Hepatocyte (in vitro differentiated cells): ENCODE measurements around the gene MAP3K5.

Experiments
- EZH2 ChIP-seq: fragments of 200-600 bp; sonication (generic); IDR thresholded peaks from 2 replicates; pipeline ENCODE4 v1.6.1; 2016; ENCODE audit warnings: antibody characterized with exemption, mild to moderate bottlenecking, borderline replicate concordance
- TF ChIP-seq, protein P1 (sequence below): fragments of 200-600 bp; sonication (generic); IDR thresholded peaks from 2 replicates; pipeline ENCODE4 v1.5.1; 2016; ENCODE audit warnings: antibody characterized with exemption, mild to moderate bottlenecking; ENCODE audit not compliant: poor library complexity

DNA sequence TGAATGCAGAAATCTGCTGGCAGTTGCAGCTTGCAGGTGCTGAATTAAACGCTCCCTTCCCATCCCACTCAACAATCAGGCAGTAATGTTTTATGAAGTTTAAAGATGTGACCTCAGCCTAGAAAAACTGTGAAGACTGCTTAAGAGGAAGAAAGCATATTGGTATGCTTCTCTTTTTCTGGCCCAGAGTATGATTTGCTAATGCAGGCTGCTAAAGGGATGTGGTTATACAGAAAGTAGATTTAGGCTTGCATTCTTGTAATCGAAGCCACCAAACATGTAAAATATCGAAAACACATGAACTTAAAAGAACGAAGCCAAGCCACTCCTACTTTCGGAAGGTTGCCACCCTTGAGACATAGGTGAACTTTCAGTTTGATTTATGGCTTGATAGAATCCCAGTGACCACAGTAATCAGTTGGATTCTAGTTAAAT is 40.7 kb downstream of the MAP3K5 start:
- TF ChIP-seq, protein P1, sequence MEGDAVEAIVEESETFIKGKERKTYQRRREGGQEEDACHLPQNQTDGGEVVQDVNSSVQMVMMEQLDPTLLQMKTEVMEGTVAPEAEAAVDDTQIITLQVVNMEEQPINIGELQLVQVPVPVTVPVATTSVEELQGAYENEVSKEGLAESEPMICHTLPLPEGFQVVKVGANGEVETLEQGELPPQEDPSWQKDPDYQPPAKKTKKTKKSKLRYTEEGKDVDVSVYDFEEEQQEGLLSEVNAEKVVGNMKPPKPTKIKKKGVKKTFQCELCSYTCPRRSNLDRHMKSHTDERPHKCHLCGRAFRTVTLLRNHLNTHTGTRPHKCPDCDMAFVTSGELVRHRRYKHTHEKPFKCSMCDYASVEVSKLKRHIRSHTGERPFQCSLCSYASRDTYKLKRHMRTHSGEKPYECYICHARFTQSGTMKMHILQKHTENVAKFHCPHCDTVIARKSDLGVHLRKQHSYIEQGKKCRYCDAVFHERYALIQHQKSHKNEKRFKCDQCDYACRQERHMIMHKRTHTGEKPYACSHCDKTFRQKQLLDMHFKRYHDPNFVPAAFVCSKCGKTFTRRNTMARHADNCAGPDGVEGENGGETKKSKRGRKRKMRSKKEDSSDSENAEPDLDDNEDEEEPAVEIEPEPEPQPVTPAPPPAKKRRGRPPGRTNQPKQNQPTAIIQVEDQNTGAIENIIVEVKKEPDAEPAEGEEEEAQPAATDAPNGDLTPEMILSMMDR: no peak
- no peak for TF ChIP-seq EZH2
